Measurements from ENCODE around the gene HMGA1. TPM values are rescaled to one million over a fixed set of nuclear protein-coding genes. Genes with fewer than 3 reads are reported as not detected.

HMGA1 gene
- total RNA-seq, 1 donor from 2014 or later = 54.7 TPM

DNA sequence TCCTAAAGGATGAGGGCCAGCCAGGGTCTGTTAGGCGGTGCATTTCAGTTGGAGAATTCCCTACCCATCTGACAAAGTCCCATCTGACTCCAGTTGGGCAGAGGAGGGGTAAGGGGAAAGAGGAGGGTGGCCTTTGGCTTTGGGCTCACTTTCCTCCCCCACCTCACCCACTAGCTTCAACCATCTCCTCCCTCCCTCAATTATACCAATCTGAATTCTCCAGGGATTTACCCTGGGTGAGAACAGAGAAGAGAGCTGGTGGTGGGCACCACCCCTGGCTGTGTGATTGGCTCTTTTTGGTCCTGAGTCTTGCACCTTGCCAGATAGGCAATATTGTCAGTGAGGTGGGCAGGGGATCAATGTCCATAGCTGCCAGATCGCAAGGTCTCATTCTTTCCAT lies 3.2 kb downstream of the HMGA1 start:
- Histone ChIP-seq H3K4me1 (peaks cover 22% of the 10 kb centered on the region), H3K36me3 (peaks cover 23% of the 10 kb centered on the region), H3K27ac (no peak overlapping the region), H3K27me3 (no peaks in the 10 kb centered on the region), H3K4me3 (no peak overlapping the region), H3K9me3 (no peaks in the 10 kb centered on the region)
- intact Hi-C loops (cut with DNase I) = loop anchor here (10.0 kb wide), 1 partner anchor 175 kb away; no protein-coding TSS in a partner anchor
- TF ChIP-seq, protein P1, sequence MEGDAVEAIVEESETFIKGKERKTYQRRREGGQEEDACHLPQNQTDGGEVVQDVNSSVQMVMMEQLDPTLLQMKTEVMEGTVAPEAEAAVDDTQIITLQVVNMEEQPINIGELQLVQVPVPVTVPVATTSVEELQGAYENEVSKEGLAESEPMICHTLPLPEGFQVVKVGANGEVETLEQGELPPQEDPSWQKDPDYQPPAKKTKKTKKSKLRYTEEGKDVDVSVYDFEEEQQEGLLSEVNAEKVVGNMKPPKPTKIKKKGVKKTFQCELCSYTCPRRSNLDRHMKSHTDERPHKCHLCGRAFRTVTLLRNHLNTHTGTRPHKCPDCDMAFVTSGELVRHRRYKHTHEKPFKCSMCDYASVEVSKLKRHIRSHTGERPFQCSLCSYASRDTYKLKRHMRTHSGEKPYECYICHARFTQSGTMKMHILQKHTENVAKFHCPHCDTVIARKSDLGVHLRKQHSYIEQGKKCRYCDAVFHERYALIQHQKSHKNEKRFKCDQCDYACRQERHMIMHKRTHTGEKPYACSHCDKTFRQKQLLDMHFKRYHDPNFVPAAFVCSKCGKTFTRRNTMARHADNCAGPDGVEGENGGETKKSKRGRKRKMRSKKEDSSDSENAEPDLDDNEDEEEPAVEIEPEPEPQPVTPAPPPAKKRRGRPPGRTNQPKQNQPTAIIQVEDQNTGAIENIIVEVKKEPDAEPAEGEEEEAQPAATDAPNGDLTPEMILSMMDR (IDR thresholded peaks at IDR 0.05) = no peak
- no peak for DNase-seq
- no peak for ATAC-seq

DNA sequence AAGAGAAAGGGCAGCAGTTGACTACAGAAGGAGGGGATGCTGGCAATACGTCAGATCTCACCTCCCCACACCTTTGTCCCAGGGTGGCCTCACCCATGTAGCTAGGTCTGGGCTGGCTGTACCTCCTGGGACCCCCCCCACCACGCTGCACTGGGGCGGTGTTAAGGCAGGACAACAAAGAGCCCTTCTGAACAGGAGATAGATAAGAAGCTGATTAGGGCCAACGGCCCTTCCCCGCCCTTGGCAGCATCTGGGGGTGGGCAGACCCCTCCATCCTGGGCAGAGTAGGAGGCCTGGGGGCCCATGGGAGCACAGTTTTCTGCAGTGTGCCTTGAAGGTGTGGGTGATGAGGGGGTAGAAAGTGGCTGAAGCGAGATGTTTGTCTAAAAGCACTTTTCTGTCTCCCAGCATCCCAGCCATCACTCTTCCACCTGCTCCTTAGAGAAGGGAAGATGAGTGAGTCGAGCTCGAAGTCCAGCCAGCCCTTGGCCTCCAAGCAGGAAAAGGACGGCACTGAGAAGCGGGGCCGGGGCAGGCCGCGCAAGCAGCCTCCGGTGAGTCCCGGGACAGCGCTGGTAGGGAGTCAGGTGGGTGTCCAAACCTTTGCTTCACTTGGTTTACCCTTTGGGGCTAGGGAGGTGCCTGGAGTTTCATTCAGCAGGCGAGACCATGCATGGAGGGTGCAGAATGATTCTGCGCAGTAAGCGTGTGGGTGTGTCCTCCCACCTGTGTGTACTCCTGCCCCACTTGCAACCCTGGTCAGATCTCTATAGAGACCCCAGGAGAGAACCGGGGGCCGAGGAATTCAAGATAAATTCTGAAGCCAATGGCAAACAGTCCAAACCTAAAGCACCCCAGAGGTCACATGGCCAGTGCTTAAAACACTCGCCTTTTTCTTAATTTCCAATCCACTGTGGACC lies 3.9 kb downstream of the HMGA1 start:
- ATAC-seq (no peak), DNase-seq (peak; percentile 51)
- TF ChIP-seq, protein P1 (IDR thresholded peaks at IDR 0.05) = no peak
- intact Hi-C loops (cut with DNase I) = loop anchor here (10.0 kb wide), 1 partner anchor 174 kb away; no protein-coding TSS in a partner anchor
- H3K36me3 ChIP-seq = peaks cover 23% of the 10 kb centered on the region
- no peaks in the 10 kb centered on the region for H3K27me3 ChIP-seq
- no peak overlapping the region for H3K27ac ChIP-seq
- peaks cover 22% of the 10 kb centered on the region for H3K4me1 ChIP-seq
- H3K4me3 ChIP-seq = no peak overlapping the region
- no peaks in the 10 kb centered on the region for H3K9me3 ChIP-seq

DNA sequence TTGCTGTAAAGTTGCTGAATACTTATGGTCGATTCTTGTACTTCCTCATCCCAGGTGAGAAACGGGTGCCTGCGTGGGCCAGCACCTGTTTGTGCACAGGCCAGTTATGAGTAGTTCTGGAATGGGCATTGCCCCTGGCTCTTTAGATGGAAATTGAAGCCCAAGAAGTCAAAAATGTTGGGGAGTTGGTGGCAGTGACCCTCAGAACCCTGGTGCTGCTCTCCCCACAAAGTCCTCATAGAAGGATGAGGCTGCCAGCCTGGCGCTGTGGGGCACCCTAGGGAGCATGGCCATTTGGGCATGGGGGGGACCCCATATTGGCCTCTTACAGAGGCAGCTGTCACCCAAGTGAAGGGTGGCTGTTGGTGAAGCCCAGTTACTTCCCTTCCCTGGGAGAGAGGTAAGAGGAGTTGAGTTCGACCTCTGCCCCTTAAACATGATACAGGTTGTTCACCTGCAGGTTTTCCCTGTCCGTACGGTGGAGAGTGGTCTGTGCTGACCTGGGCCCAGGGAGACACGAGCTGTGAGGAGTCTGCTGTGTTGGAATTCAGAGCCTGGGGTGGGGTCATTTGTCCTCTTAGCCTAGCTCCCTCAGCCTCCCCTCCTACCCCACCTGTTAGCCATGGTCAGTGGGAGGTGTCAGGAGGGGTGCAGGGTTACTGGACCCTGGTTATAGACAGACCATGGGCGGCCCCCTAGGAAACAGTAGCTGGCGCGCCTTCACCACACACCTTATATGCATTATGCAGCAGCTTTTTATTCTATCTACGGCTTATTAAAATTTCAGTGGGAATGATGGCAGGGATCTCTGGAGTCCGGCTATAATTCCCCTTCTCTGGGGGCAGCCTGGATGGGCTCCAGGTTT lies 4.9 kb downstream of the HMGA1 start:
- intact Hi-C loops (cut with DNase I) = loop anchor here (10.0 kb wide), 1 partner anchor 173 kb away; no protein-coding TSS in a partner anchor
- Histone ChIP-seq H3K4me3 (no peak overlapping the region), H3K27me3 (no peaks in the 10 kb centered on the region), H3K9me3 (no peaks in the 10 kb centered on the region), H3K4me1 (peaks cover 13% of the 10 kb centered on the region), H3K36me3 (peaks cover 23% of the 10 kb centered on the region), H3K27ac (no peak overlapping the region)
- no peak for ATAC-seq
- peak; percentile 41 for DNase-seq
- TF ChIP-seq, protein P1 (IDR thresholded peaks at IDR 0.05) = no peak

DNA sequence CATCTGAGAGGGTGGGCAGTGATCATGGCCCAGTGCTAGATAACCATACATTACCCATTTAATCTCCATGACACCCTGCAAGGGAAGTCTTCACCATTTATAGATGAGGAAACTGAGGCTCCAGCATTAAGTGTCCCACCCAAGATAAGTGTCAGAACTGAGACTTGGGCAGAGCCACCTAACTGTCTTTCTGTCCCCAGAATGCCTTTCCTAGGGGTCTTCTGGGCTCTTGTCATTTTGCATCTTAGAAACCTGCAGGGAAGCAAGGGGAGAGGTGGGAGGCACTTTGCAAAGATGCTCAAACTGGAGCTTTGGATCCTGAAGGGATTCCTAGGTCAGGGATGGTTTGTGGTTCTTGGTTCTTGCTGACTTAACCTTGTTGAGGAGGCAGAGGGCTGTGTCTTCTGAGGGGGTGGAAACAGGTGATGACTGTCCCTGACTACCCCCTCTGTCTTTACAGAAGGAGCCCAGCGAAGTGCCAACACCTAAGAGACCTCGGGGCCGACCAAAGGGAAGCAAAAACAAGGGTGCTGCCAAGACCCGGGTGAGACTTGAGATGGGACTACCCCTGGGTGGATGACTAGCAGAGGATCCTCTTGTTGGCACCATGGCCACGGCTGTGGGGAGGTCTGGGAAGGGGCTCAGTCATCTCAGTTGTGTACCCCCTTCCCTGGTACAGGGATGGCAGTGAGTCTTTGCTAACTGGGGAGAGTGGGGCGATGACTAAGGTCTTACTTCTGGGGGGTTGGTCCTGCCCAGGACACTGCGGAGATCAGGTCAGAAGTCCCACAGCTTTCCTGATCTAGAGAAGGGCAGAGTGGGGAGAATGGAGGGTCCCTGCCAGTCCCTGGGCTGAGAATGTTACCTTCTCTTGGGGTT lies 5.8 kb downstream of the HMGA1 start:
- Histone ChIP-seq H3K36me3 (peaks cover 23% of the 10 kb centered on the region), H3K27me3 (no peaks in the 10 kb centered on the region), H3K4me1 (peaks cover 13% of the 10 kb centered on the region), H3K27ac (no peak overlapping the region), H3K4me3 (no peak overlapping the region), H3K9me3 (no peaks in the 10 kb centered on the region)
- intact Hi-C loops (cut with DNase I) = loop anchor here (10.0 kb wide), 1 partner anchor 172 kb away; no protein-coding TSS in a partner anchor
- TF ChIP-seq, protein P1 (IDR thresholded peaks at IDR 0.05) = no peak
- ATAC-seq (no peak), DNase-seq (peak; percentile 45)
